K562 (cell line): ENCODE data around the gene TSR3. TPM values are rescaled to one million over a fixed set of nuclear protein-coding genes. Genes with fewer than 3 reads are reported as not detected.

Experiments used
- ATF7 ChIP-seq: fragments of 450-650 bp; IDR thresholded peaks from 2 replicates; pipeline ENCODE4 v1.7.1; 2014; ENCODE audit warnings: mild to moderate bottlenecking, moderate library complexity
- BHLHE40 ChIP-seq: IDR thresholded peaks from 2 replicates; pipeline ENCODE4 v1.6.1; 2011; ENCODE audit warnings: low read length, improper control_type of control experiment
- CBFA2T3 ChIP-seq: fragments of 450-650 bp; IDR thresholded peaks from 2 replicates; pipeline ENCODE4 v1.6.1; 2017
- CEBPB ChIP-seq: fragments of 450-650 bp; IDR thresholded peaks from 2 replicates; pipeline ENCODE4 v1.6.1; 2016; ENCODE audit warnings: missing genetic modification characterization, missing compliant biosample characterization
- DPF2 ChIP-seq: fragments of 450-650 bp; IDR thresholded peaks from 2 replicates; pipeline ENCODE4 v1.6.1; 2016
- ELF1 ChIP-seq: fragments of 200-800 bp; sonication (Bioruptor generic); IDR thresholded peaks from 2 replicates; pipeline ENCODE4 v1.6.1; 2016; ENCODE audit warnings: missing genetic modification characterization, missing compliant biosample characterization
- HIVEP1 ChIP-seq: fragments of 250-450 bp; sonication (Bioruptor Pico); IDR thresholded peaks from 2 replicates; pipeline ENCODE4 v1.4.0; 2020; ENCODE audit warnings: mild to moderate bottlenecking
- NR2C2 ChIP-seq, 2 experiments: fragments of 200-800 bp in 1 of 2; sonication (Bioruptor generic) in 1 of 2; sonication (generic) in 1 of 2; formaldehyde crosslinking in 1 of 2; IDR thresholded peaks; 2 replicates each; pipeline versions ENCODE4 v1.6.1 to v1.8.0; 2016 to 2022; ENCODE audit warnings: mild to moderate bottlenecking in 1 of 2, missing compliant biosample characterization in 1 of 2, missing genetic modification characterization in 1 of 2, missing genetic modification reagents in 1 of 2
- NRF1 ChIP-seq, 2 experiments: fragments of 450-650 bp; IDR thresholded peaks in 1 of 2; conservative IDR thresholded peaks in 1 of 2; 2 replicates each; pipeline ENCODE4 v1.6.1; 2014; ENCODE audit warnings: mild to moderate bottlenecking in 2 of 2
- POLR2AphosphoS5 ChIP-seq: IDR thresholded peaks from 2 replicates; pipeline ENCODE4 v1.6.1; 2011; ENCODE audit warnings: mild to moderate bottlenecking, low read depth, low read length, moderate library complexity; ENCODE audit not compliant: control insufficient read depth, insufficient read depth
- POLR2G ChIP-seq: fragments of 200-400 bp; formaldehyde crosslinking; IDR thresholded peaks from 2 replicates; pipeline ENCODE4 v1.6.1; 2017; ENCODE audit warnings: low read depth, mild to moderate bottlenecking, antibody characterized with exemption, low read length, moderate library complexity
- SIN3A ChIP-seq, 2 experiments: fragments of 150-350 bp in 1 of 2; IDR thresholded peaks; 2 replicates each; pipeline ENCODE4 v1.6.1; 2011 to 2016; ENCODE audit warnings: borderline replicate concordance in 2 of 2, low read depth in 2 of 2, low read length in 2 of 2, mild to moderate bottlenecking in 2 of 2, moderate library complexity in 2 of 2; ENCODE audit not compliant: control insufficient read depth in 1 of 2
- ZBTB7A ChIP-seq: IDR thresholded peaks from 2 replicates; pipeline ENCODE4 v1.6.1; 2011; ENCODE audit warnings: low read depth, mild to moderate bottlenecking, low read length, moderate library complexity, borderline replicate concordance; ENCODE audit not compliant: control insufficient read depth
- ZNF3 ChIP-seq: fragments of 250-450 bp; sonication (Bioruptor Pico); IDR thresholded peaks from 2 replicates; pipeline ENCODE4 v1.5.0; 2021; ENCODE audit warnings: mild to moderate bottlenecking, moderate library complexity
- ZNF431 ChIP-seq: sonication (generic); formaldehyde crosslinking; IDR thresholded peaks from 2 replicates; pipeline ENCODE4 v1.8.0; 2022; ENCODE audit warnings: mild to moderate bottlenecking, missing genetic modification reagents
- polyA plus RNA-seq, 8 experiments: library from polyadenylated mRNA; depleted of rRNA in 4 of 8; stranded (reverse) in 5 of 8; unstranded in 3 of 8; fragments of >200 nt; fragmentation: Nextera tagmentation in 2 of 8; fragmentation: Illumina TruSeq in 1 of 8; extraction: Ambion mirVana in 2 of 8; extraction: Trizol in 1 of 8; gene quantifications; 2 replicates each; pipeline versions ENCODE4 v1.2.1 to v1.2.3, GENCODE V29; 2011 to 2014; ENCODE audit warnings: inconsistent platforms in 1 of 8, missing spikeins in 1 of 8
- total RNA-seq, 7 experiments: library from RNA; depleted of rRNA in 6 of 7; stranded (reverse); fragments of >200 nt in 6 of 7; fragmentation: Illumina TruSeq in 2 of 7; extraction: Trizol in 2 of 7; gene quantifications; 2 replicates each; pipeline versions ENCODE4 v1.2.1 to v1.2.3, GENCODE V29; 2011 to 2021; ENCODE audit warnings: low replicate concordance in 1 of 7
- TF ChIP-seq, protein P1 (sequence below): sonication (generic); formaldehyde crosslinking; IDR thresholded peaks from 2 replicates; pipeline ENCODE4 v1.5.0; 2020; ENCODE audit warnings: missing genetic modification reagents
- TF ChIP-seq, protein P2 (sequence below), 3 experiments: IDR thresholded peaks in 2 of 3; conservative IDR thresholded peaks in 1 of 3; 2 replicates each; pipeline ENCODE4 v1.5.1; 2011 to 2012; ENCODE audit warnings: low read length in 3 of 3, mild to moderate bottlenecking in 3 of 3, control low read depth in 2 of 3, improper control_type of control experiment in 1 of 3, inconsistent platforms in 1 of 3, low read depth in 1 of 3, mixed read lengths in 1 of 3, moderate library complexity in 1 of 3; ENCODE audit not compliant: insufficient read depth in 2 of 3
- TF ChIP-seq, protein P3 (sequence below): fragments of 450-650 bp; IDR thresholded peaks from 2 replicates; pipeline ENCODE4 v1.6.1; 2016; ENCODE audit warnings: borderline replicate concordance
- TF ChIP-seq, protein P4 (sequence below): conservative IDR thresholded peaks from 2 replicates; pipeline ENCODE4 v1.6.1; 2011; ENCODE audit warnings: low read depth, mild to moderate bottlenecking, low read length; ENCODE audit not compliant: control insufficient read depth

The TSR3 gene
- total and polyA plus RNA-seq, 9 of the 15 experiments (the other 6 are each of a cell fraction or from before 2014, with no cell fraction given) = 1.5 to 74.8 (median 16.5) TPM

DNA sequence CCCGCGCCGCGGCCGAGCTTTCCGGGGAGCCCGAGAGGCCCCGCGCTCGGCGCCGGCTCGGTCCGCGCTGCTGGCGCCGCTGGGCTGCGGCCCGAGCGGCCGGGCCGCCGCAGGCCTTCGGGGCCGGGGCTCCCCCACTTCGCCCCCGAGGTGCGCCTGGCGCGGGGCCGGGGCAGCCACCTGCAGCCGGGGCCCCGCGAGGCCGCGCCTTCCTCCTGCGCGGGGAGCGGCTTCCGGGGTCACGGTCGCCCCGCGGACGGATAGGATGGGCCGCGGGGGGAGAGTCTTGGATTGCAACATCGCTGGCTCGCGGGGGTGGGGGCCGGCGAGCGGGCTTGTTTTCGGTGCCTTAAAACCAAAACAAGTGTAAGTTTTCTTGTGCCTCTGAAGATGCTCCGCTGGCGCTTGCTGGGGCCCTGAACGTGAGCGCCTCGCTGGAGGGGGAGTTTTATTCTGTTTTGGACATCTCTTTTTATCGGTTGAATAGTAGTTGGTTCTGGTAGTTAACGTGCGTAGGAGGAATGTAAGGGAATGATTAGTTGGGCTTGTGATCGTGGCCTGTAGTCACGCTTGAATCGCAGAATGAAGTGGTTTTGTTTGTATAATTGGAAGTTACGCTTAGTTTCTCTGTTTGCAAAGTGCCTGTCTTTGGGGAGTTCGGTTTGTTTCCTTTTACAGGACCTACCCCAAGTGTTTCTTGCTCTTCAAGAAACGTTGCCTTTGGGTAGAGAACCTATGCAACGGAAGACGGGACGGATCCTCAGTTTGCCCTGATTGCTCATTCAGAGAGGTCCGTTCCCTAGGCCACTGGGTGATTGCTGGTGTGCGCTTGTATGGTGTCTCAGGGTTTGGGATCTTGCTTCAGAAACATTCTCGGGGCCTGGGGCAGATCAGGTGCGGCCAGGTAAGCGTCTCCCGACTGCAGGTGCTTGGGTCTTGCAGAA, 41.5 kb downstream of the TSR3 start (continued):
- TF ChIP-seq NR2C2 (CRISPR knock-in tag; IDR thresholded peaks at IDR 0.05) (no peak), NR2C2 (tag; IDR thresholded peaks at IDR 0.05) (peak; percentile 86), BHLHE40 (0 out of 2 replicates have a peak, but pooled peaks have one; percentile 7), CBFA2T3 (peak; percentile 40; the same call in 1 of the 2 replicates), ATF7 (0 out of 2 replicates have a peak, but pooled peaks have one; percentile 8), HIVEP1 (no peak), SIN3A (IDR thresholded peaks at IDR 0.05; ENCODE audit: borderline replicate concordance in 2 of 2, control insufficient read depth in 1 of 2, low read depth in 2 of 2, low read length in 2 of 2) (0 out of 4 replicates have a peak, but pooled peaks of 1 of the 2 experiments have one; percentile 54), ZNF431 (no peak), ELF1 (tag) (peak; percentile 75), DPF2 (peak; percentile 50; the same call in 1 of the 2 replicates), NRF1 (conservative IDR thresholded peaks at IDR 0.05 in 1 of 2, IDR thresholded peaks at IDR 0.05 in 1 of 2) (peak; percentile 29 to 34; a peak in 2 of 4 replicates), CEBPB (tag) (peak; percentile 97), ZBTB7A (peak; percentile 36; the same call in 1 of the 2 replicates), POLR2G (peak; percentile 64; the same call in 1 of the 2 replicates), ZNF3 (CRISPR knock-in tag) (no peak), POLR2AphosphoS5 (0 out of 2 replicates have a peak, but pooled peaks have one; percentile 9)
- TF ChIP-seq, protein P1, sequence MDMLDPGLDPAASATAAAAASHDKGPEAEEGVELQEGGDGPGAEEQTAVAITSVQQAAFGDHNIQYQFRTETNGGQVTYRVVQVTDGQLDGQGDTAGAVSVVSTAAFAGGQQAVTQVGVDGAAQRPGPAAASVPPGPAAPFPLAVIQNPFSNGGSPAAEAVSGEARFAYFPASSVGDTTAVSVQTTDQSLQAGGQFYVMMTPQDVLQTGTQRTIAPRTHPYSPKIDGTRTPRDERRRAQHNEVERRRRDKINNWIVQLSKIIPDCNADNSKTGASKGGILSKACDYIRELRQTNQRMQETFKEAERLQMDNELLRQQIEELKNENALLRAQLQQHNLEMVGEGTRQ (CRISPR knock-in tag) = no peak
- TF ChIP-seq, protein P2, sequence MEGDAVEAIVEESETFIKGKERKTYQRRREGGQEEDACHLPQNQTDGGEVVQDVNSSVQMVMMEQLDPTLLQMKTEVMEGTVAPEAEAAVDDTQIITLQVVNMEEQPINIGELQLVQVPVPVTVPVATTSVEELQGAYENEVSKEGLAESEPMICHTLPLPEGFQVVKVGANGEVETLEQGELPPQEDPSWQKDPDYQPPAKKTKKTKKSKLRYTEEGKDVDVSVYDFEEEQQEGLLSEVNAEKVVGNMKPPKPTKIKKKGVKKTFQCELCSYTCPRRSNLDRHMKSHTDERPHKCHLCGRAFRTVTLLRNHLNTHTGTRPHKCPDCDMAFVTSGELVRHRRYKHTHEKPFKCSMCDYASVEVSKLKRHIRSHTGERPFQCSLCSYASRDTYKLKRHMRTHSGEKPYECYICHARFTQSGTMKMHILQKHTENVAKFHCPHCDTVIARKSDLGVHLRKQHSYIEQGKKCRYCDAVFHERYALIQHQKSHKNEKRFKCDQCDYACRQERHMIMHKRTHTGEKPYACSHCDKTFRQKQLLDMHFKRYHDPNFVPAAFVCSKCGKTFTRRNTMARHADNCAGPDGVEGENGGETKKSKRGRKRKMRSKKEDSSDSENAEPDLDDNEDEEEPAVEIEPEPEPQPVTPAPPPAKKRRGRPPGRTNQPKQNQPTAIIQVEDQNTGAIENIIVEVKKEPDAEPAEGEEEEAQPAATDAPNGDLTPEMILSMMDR (IDR thresholded peaks at IDR 0.05 in 2 of 3, conservative IDR thresholded peaks at IDR 0.05 in 1 of 3; ENCODE audit: insufficient read depth in 2 of 3, low read depth in 1 of 3, low read length in 3 of 3) = no peak
- TF ChIP-seq, protein P3, sequence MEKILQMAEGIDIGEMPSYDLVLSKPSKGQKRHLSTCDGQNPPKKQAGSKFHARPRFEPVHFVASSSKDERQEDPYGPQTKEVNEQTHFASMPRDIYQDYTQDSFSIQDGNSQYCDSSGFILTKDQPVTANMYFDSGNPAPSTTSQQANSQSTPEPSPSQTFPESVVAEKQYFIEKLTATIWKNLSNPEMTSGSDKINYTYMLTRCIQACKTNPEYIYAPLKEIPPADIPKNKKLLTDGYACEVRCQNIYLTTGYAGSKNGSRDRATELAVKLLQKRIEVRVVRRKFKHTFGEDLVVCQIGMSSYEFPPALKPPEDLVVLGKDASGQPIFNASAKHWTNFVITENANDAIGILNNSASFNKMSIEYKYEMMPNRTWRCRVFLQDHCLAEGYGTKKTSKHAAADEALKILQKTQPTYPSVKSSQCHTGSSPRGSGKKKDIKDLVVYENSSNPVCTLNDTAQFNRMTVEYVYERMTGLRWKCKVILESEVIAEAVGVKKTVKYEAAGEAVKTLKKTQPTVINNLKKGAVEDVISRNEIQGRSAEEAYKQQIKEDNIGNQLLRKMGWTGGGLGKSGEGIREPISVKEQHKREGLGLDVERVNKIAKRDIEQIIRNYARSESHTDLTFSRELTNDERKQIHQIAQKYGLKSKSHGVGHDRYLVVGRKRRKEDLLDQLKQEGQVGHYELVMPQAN = peak; percentile 64; the same call in 1 of the 2 replicates
- TF ChIP-seq, protein P4, sequence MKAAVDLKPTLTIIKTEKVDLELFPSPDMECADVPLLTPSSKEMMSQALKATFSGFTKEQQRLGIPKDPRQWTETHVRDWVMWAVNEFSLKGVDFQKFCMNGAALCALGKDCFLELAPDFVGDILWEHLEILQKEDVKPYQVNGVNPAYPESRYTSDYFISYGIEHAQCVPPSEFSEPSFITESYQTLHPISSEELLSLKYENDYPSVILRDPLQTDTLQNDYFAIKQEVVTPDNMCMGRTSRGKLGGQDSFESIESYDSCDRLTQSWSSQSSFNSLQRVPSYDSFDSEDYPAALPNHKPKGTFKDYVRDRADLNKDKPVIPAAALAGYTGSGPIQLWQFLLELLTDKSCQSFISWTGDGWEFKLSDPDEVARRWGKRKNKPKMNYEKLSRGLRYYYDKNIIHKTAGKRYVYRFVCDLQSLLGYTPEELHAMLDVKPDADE = no peak
